HuH-7.5 (cell line): ENCODE data around the gene TM7SF3.
A peak's percentile ranks its signal among the peaks of the same experiment; 100 is the strongest.

Source experiments
- DNase-seq: peaks from one replicate; pipeline ENCODE4 v3.0.0; 2011; ENCODE audit warnings: low spot score

TM7SF3 gene

DNA sequence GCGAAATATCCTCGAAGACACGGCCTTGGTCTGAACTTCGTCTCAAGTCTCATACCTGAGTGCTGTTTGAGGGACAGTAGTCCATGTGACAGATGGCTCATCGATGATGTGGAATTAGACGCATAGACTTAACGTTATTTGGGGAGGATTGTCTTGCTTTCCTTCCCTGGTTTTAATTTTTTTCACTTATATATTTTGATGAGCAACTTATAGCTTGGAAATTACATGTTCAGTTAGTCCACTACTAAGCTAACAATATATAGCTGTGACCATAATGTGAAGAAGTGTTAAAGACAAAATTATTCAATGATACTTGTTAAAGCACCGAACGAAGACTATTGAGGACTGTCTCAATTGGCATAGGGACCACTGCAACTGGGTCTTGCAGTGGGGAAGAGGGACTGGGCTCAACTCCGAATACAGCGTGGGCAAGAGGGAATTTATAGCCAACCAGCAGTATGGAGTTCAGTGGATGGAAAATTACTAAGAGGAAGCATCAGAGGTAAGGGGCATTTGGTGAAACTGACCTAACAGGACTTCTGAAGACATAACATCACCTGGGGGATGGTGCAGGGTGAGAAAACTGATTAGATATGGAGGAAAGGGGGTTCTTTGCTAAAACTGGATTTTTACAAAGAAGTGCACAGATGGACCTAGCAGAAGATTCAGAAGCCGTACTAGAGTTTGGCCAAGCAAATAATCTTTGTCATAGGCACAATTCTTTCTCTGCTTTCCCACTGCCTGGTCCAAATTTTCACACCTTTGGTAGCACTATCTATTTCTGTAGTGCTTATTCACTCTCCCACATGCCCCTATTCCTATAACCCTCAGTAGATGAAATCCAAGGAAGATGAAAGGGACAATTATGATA is 910 bp upstream of the TM7SF3 start:
- no peak for DNase-seq

DNA sequence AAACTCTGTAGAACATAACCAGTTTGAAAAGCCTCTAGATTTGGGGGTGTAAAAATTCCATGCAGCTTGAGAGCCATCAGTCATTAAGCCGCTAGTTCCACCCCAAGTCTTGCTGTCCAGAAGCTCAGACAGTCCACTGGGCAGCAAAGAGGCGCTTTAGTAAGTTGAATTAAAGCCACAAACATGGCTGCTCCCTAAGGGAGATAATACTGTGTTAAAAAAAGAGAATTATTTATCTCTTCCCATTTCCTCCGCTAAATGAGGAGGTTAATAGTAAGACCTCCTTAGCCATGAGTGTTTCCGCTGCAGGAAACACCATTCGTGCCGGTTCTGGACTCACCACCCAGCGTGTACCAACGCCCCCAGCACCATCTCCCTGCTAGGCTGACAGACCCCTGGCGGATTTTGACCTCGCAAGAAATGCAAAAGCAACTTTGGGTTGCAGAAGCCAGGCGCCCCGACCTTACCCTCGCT is 536 bp downstream of the TM7SF3 start:
- DNase-seq, result peak; percentile 18

GRCh38 chr12:27012982-27013255 is 1.3 kb downstream of the TM7SF3 start:
- no peak for DNase-seq

GRCh38 chr12:27012239-27012981 is 1.8 kb downstream of the TM7SF3 start:
- DNase-seq, result no peak

DNA sequence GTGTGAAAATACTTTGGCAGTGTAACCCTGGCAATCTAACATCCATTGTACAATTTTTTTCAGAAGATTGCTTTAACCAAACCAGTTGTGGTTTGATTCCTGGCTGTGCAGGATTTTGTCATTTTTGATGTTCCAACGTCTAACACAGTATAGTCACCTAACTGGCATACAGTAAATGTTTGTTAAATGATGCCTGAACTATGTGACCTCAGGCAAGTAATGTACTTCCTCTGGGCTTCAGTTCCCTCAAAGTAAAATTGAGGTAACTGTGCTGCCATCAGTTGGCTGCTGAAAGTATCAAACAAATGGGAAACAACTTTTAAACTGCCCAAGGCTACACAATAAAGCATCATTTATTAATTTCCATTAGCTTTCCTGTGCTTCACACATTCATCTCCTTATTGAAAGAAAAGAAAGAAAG is 4.3 kb downstream of the TM7SF3 start:
- DNase-seq, result no peak

GRCh38 chr12:27008081-27008480 is 6.1 kb downstream of the TM7SF3 start:
- DNase-seq, result no peak

DNA sequence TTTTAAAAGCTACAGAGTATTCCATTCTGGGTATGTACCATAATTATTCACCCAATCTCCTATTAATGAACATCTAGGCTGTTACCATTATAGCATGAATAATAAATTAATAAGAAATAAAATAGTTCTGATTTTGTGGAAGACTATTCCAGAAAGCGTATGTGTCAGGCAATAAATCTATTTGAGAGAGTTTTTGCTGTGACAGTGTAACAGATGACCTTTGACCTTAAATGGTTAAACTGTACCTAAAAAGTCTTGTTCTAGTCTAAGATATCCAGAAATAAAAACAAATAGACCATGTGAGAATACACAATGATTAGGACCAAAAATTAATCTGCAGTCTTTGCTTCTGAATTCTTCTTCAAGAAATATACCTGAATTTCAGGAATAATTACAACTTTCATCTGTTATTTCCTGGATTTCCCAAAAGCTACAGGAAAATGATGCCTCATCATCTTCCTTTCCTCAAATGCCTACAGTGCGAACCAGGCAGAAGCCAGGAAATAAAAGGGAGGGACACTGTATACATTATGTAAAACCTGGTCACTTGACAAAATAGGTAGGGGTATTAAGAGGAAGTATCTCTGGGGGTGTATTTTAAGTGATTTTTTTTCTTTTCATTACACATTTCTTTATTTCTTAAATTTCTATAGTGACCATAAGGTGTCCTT is 7.3 kb downstream of the TM7SF3 start:
- DNase-seq, result no peak

DNA sequence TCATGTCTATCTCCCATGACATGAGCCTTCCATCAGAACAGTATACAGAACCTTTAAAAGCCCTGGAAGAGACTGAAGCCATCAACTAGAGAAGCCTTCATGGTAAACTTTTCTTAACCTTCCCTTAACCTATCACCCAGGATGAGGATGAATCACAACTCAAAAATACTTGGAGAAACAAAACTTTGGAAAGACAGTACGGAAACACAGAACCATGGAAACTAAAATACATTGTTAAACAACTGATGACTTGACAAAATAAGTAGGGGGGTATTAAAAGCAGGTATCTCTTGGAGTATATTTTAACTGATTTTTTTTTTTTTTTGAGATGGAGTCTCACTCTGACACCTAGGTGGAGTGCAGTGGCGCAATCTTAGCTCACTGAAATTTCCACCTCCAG is 8.7 kb downstream of the TM7SF3 start:
- no peak for DNase-seq

DNA sequence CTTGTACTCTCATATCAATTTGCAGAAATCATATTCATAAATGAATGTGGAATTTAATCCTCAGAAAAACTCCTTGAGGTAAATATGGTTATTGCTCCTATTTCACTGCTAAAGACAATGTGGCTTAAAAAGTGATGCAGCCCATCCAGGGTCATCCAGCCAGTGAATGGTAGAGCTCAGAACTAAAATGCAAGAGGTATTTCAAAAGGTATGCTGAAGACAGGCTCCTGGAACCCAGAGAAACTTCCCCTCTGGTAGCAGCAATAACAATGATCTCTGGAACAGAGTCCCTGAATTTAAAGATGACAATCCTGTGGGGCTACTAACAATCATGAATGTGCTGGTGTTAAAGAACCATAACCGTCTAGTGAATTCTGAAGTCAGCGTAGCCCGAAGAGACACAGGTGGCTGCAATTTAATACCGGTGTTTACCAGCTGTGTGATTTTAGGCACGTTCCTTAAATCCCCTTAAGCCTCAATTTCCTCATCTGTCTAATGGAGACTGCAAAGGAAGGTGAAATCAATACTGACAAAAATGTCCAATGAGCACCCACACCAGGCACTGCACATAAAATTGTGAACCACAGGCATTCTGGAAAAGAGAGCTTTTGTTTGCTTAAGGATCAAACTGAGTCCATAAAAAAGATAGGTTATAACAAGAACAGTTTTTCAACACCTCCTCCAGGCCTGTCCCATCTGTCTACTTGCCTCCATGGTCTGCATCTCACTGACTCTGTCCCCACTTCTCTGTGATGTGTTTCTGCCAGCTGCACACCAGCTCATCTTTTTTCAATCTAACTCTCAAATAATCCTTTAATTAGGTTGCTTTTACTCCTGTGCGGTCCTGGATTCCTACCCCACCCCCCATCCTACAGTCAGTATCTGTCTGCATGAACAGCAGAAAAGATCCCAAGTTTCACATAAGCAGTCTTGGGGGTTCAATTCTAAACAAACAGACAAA is 10.5 kb downstream of the TM7SF3 start:
- no peak for DNase-seq

DNA sequence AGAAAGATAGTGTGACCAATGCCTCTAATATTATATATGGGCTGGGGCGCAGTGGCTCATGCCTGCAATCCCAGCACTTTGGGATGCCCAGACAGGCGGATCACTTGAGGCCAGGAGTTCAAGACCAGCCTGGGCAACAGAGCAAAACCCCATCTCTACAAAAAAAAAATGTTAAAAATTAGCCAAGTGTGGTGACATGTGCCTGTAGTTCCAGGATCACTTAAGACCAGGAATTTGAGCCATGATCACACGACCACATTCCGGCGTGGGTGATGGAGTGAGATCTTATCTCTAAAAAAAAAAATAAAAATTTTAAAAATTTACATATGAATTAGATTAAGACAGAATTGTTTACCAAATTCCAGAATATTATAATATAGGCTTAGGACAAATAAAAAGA is 12.0 kb downstream of the TM7SF3 start:
- DNase-seq, result no peak

DNA sequence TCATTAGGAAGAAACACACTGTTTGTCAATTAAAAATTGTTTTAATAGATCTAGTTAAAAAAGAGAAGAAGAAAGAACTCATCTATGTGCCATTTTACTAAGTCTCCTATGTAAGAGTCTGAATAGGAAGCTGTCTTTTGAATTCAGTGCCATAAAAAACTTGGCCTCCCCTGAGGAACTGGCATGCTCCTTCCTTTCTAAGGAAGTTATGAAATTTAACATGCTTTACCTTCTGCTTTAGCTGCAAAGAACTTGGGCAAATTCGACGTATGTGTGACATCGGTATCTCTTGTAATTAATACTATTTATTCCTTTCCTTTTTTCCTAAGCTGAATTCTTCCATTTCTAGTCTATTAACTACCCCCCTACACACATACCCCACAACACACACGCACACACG is 12.5 kb downstream of the TM7SF3 start:
- DNase-seq, result no peak

DNA sequence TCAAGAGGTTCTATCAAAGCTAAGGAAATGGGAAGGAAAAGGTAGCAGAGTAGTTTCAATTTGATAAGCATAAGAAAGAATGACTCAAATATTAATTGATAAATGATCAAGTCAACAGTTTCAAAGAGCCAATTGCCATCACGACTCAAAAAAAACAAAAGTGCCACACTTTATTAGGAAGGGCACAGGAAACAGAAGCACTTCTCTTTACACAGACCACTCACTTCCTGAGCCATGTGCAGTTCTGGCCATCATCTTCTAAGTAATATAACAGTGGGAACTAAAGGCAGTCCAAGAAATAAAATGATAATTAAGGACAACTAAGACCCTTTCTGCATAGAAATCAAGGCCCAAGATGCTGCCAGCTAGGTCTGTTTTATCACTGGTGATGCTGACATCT is 13.2 kb downstream of the TM7SF3 start:
- no peak for DNase-seq

- no peak for DNase-seq
These were observed 17.2 kb downstream of the TM7SF3 start for GRCh38 chr12:26997003-26997402.

- no peak for DNase-seq
These were observed 18.5 kb downstream of the TM7SF3 start for GRCh38 chr12:26995706-26996105.

- DNase-seq, result no peak
These were observed 20.1 kb downstream of the TM7SF3 start for GRCh38 chr12:26994109-26994508.

DNA sequence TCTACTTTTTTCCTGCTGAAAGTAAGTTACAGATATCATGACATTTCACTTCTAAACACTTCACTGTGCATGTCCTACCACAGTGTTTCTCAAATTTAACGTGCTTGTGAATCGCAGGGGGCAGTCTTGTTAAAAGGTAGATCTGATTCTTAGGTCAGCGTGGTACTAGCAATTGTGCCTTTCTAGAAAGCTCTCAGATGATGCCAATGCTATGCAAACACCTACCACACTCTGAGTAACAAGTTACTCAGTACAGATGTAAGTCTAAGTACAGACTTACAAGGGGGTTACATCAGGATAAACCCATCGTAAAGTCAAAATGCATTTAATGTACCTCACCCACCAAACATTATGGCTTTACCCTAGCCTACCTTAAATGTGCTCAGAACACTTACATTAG is 22.4 kb downstream of the TM7SF3 start:
- no peak for DNase-seq

GRCh38 chr12:26989873-26990272 is 24.3 kb downstream of the TM7SF3 start:
- DNase-seq, result no peak

GRCh38 chr12:26988703-26989102 is 25.5 kb downstream of the TM7SF3 start:
- no peak for DNase-seq

- no peak for DNase-seq
These were observed 26.4 kb downstream of the TM7SF3 start for GRCh38 chr12:26987634-26988424.

DNA sequence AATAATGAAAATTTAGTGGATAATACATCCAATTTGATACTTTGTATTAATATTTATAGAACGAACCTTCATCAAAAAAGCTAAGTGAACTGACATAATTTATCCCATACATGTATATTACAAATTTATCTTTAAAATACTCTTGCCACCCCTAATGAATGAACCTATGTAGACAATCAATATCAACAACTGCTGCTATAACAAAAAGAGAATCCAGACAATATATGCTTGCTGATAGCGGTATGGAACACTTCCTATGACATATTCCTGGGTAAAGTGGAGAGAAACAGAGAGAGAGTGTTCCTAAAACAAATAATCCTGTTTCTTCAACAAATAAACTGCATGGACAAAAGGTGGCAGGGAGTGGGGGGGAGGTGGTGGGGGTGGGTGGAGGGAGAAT is 31.3 kb downstream of the TM7SF3 start:
- no peak for DNase-seq

DNA sequence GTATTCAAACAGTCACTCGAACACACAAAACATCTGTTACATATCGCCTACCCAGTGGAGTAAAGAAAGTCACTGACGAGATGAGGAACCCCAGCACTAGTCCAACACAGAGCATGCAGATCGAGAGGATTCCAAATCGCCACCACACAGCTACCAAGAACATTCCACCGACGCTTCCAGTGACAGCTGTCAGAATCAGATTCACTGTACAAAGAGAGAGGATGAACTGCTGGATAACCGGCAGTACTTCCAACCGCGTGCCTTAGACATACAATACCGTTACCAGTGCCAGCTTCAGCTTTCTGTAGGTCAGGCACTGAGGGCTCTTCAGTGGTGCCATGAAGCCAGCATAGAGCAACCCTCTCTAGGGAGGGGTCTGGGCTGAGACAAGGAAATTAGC is 34.5 kb downstream of the TM7SF3 start:
- no peak for DNase-seq
